Sigmoid colon (tissue), 4 donors: Measurements from ENCODE around the gene ADORA3.

Source experiments
- POLR2A ChIP-seq, 2 donors: fragments of 450-650 bp; IDR thresholded peaks; one replicate each; pipeline ENCODE4 v1.6.1; 2016; ENCODE audit warnings: antibody characterized with exemption in 2 of 2, mild to moderate bottlenecking in 2 of 2, moderate library complexity in 2 of 2
- POLR2AphosphoS5 ChIP-seq, 4 donors: sonication (generic); formaldehyde crosslinking; IDR thresholded peaks; one replicate each; pipeline ENCODE4 v1.6.1; 2017; ENCODE audit warnings: antibody characterized with exemption in 4 of 4
- TF ChIP-seq, protein P1 (sequence below), 4 experiments: fragments of 450-650 bp in 3 of 4; fragments of 200-600 bp in 1 of 4; IDR thresholded peaks; one replicate each; pipeline ENCODE4 v1.5.1; 2016 to 2019; ENCODE audit warnings: antibody characterized with exemption in 4 of 4, mild to moderate bottlenecking in 3 of 4, moderate library complexity in 2 of 4

DNA sequence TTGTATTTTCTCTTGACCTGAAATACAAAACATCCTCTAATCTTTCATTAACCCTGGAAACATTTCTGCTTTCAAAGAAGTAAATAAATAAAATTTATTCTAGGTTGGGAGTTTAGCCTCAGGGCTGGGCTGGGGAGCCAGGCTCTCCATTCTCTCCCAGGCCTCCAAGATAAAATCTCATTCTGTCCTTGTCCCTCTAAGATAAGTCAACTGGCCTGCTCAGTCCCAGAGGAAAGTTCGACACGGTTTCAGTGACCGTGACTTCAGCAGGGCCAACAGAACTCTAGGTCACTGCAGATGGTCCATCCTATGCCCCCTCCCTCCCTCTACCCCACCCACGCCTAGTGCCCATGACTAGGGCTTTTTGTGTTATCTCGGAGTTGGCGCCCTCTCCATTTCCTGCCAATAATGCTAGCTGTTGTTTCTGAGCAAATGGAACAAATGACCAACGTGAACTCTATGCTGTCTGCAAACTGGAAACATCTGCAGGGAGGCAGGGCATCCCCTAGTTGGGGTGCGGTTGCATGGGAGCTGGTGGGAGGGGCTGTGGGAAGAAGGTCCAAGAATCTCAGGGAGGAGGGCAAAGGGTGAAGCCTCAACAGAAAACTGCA is 10.1 kb upstream of the ADORA3 start:
- TF ChIP-seq, protein P1, sequence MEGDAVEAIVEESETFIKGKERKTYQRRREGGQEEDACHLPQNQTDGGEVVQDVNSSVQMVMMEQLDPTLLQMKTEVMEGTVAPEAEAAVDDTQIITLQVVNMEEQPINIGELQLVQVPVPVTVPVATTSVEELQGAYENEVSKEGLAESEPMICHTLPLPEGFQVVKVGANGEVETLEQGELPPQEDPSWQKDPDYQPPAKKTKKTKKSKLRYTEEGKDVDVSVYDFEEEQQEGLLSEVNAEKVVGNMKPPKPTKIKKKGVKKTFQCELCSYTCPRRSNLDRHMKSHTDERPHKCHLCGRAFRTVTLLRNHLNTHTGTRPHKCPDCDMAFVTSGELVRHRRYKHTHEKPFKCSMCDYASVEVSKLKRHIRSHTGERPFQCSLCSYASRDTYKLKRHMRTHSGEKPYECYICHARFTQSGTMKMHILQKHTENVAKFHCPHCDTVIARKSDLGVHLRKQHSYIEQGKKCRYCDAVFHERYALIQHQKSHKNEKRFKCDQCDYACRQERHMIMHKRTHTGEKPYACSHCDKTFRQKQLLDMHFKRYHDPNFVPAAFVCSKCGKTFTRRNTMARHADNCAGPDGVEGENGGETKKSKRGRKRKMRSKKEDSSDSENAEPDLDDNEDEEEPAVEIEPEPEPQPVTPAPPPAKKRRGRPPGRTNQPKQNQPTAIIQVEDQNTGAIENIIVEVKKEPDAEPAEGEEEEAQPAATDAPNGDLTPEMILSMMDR (IDR thresholded peaks at IDR 0.05), result no peak
- TF ChIP-seq POLR2A (IDR thresholded peaks at IDR 0.05) (no peak), POLR2AphosphoS5 (IDR thresholded peaks at IDR 0.05) (peak in 3 of 4 donors; percentile 36 to 57 (median 45))
